ENCODE results near the gene RIMBP3C.
"Not testable (repeated sequence)": the region's sequence is repeated elsewhere in the genome, so short reads cannot be mapped to it uniquely, and the experiment has no call there.

RIMBP3C gene

GRCh38 chr22:21544432-21545322, 6.6 kb downstream of the RIMBP3C start:
- H3K4me1 ChIP-seq; intact Hi-C loops (cut with DNase I; ENCODE audit: low total_unique reads); H3K36me3 ChIP-seq; H3K4me3 ChIP-seq; H3K27me3 ChIP-seq; DNase-seq; H3K9me3 ChIP-seq; H3K27ac ChIP-seq: not testable (repeated sequence)

DNA sequence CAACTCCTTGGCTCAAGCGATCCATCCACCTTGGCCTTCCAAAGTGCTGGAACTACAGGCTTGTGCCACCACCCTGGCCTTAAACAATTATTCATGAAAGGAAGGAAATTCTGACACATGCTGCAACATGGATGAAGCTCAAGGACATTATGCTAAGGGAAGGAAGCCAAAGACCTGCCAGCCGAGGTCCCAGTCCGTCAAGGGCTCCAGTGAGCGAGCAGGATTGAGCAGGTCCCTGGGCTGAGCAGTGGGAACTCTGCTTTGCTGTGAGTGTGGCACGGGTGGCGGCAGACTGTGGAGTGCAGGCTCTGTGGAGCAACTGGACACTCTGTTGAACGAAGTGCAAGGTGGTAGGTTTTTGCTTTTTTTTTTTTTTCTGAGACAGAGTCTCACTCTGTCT, 11.4 kb downstream of the RIMBP3C start:
- DNase-seq; H3K36me3 ChIP-seq; intact Hi-C loops (cut with DNase I; ENCODE audit: low total_unique reads); H3K27me3 ChIP-seq; H3K9me3 ChIP-seq; H3K4me3 ChIP-seq; H3K27ac ChIP-seq; H3K4me1 ChIP-seq: not testable (repeated sequence)

GRCh38 chr22:21532863-21533648, 18.2 kb downstream of the RIMBP3C start:
- H3K4me3 ChIP-seq, H3K36me3 ChIP-seq, H3K27ac ChIP-seq: not testable (repeated sequence)

DNA sequence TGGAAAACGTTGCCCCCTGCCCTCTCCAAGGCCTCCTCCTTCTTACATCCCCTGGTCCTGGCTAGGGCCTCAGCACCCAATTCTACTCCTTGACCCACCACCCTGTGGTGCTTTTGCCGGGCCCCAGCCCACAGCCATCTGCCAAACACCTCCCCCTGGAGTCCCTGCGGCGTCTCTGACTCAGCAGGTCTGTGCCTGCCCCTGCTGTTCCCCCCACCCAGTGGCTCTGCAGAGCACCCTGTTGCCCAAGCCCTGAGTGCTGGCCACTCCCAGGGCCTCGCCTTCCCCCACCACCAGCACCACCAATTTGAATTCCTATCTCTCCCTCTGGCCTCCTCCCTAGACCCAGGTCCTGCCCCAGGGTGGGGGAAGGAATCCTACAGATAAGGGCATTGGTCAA, 19.7 kb downstream of the RIMBP3C start:
- H3K4me1 ChIP-seq, H3K9me3 ChIP-seq: not testable (repeated sequence)

More at GRCh38 chr22:21532863-21533648, 18.2 kb downstream of the RIMBP3C start:
- H3K4me1 ChIP-seq; DNase-seq; intact Hi-C loops (cut with DNase I; ENCODE audit: low total_unique reads); H3K27me3 ChIP-seq; H3K9me3 ChIP-seq: not testable (repeated sequence)

GRCh38 chr22:21526705-21527500, 24.4 kb downstream of the RIMBP3C start:
- H3K27ac ChIP-seq; H3K27me3 ChIP-seq; H3K4me1 ChIP-seq; DNase-seq; H3K4me3 ChIP-seq; intact Hi-C loops (cut with DNase I; ENCODE audit: low total_unique reads); H3K36me3 ChIP-seq; H3K9me3 ChIP-seq: not testable (repeated sequence)

More for the DNA sequence above, 19.7 kb downstream of the RIMBP3C start:
- H3K27ac ChIP-seq; DNase-seq; H3K36me3 ChIP-seq; intact Hi-C loops (cut with DNase I; ENCODE audit: low total_unique reads); H3K27me3 ChIP-seq; H3K4me3 ChIP-seq: not testable (repeated sequence)

DNA sequence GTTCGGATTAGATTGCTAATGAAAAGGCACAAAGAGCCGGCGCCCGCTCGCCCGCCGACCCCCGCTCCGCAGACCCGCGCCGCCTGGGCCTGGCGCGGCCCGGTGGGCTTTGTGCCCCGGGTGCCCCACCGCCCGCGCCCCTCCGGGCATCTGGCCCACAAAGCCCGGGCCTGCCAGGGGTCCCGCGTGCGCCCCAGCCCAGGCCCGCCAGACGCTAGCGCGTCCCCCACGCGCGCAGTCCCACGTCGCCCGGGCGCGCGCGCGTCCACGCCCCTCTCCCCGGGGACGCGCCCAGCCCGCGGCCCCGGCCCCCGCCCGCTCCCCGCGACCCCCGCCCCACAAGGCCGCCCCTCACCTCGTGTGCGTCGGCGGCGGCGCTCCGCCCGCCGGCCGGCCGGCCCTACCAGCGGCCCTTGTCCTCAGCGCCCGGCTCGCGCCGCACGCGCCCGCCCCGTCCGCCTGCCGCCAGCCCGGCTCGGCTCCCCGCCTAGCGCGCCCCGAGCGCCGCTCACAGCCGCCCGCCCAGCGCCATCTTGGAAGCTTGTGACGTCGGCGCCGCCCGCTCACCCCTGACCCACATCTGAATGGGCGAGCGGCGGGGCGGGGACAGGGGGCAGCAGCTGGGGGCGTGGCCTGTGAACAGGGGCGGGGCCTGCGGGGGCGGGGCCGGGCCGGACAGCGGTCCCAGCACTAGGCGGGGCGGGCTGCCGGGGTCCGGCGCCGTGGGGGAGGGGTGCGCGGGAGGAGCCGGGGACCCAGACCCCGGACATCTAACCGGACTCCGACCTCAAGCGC, 34.1 kb downstream of the RIMBP3C start:
- H3K27ac ChIP-seq; DNase-seq; H3K36me3 ChIP-seq; H3K9me3 ChIP-seq; H3K27me3 ChIP-seq; H3K4me1 ChIP-seq; H3K4me3 ChIP-seq; intact Hi-C loops (cut with DNase I; ENCODE audit: low total_unique reads): not testable (repeated sequence)

GRCh38 chr22:21516522-21516921, 34.7 kb downstream of the RIMBP3C start:
- H3K36me3 ChIP-seq; H3K27ac ChIP-seq; H3K4me3 ChIP-seq; H3K27me3 ChIP-seq; H3K9me3 ChIP-seq; intact Hi-C loops (cut with DNase I; ENCODE audit: low total_unique reads); H3K4me1 ChIP-seq; DNase-seq: not testable (repeated sequence)

- H3K4me3 ChIP-seq; DNase-seq; H3K4me1 ChIP-seq; H3K27me3 ChIP-seq; H3K27ac ChIP-seq; intact Hi-C loops (cut with DNase I; ENCODE audit: low total_unique reads); H3K9me3 ChIP-seq; H3K36me3 ChIP-seq: not testable (repeated sequence)
Observed at GRCh38 chr22:21515234-21515633, 36.0 kb downstream of the RIMBP3C start.

DNA sequence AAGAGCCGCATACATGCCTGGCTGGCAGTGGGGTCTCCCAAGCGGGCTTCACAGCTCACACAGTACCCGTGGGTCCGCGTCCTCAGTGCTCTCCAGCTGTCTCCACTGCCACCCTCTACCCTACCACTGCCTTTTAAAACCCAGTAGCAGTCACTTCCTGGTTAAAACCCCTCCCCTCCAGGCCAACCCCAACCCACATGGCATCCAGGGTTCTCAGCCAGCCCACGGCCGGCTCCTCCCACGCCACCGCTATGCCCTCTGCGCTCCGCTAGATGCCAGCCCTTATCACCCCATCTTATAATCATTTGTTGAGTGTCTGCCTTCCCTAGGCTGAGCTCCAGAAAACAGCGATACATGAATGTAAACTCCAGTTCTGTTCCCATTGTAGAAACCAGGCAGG, 37.1 kb downstream of the RIMBP3C start:
- intact Hi-C loops (cut with DNase I; ENCODE audit: low total_unique reads); H3K27ac ChIP-seq; DNase-seq; H3K27me3 ChIP-seq; H3K4me1 ChIP-seq; H3K9me3 ChIP-seq; H3K4me3 ChIP-seq; H3K36me3 ChIP-seq: not testable (repeated sequence)

DNA sequence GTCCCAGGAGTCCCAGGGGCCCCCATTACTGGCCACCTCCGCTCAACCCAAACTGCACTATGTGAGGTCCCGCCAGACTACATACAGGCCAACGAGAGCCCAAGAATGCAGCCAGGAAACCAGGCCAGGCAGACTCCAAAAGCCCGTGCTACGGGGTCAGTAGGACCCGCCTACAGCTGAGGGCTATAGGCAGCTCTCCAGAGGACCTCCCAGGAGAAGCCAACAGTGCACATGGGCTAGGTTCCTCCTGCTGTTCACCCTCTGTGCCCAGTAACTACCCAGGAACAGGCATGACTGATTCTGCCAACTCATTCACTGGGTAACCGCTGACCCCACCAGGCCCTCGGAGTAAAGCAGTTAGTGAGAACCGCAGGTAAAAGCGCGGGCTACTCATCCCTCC, 39.2 kb downstream of the RIMBP3C start:
- intact Hi-C loops (cut with DNase I; ENCODE audit: low total_unique reads), result not testable (repeated sequence)

DNA sequence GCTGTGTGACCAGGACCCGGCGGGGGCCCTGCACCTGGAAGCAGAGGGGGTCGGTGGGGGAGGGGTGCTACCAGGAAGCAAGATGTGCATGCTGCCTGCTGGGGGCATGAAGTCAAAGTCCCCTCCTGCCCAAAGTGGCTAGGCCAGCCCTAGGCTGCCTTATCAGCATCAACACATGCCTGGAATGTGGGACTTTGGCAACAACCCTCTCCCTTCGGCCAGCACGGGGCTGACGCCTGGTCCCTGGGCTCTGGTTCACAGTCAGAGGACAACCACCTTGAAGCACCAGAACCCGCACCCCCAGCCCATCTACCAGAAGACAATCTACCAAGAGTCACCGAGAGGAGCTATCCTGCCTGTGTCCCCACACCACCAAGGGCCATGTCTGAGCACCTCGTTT, 40.9 kb downstream of the RIMBP3C start:
- DNase-seq; intact Hi-C loops (cut with DNase I; ENCODE audit: low total_unique reads); H3K36me3 ChIP-seq; H3K4me1 ChIP-seq; H3K9me3 ChIP-seq; H3K4me3 ChIP-seq; H3K27me3 ChIP-seq; H3K27ac ChIP-seq: not testable (repeated sequence)

More for the DNA sequence above, 39.2 kb downstream of the RIMBP3C start:
- H3K36me3 ChIP-seq, H3K4me3 ChIP-seq, H3K4me1 ChIP-seq, H3K9me3 ChIP-seq, H3K27ac ChIP-seq, H3K27me3 ChIP-seq: not testable (repeated sequence)
- peak in 1 of 2 donors; percentile 15 for DNase-seq

- H3K4me3 ChIP-seq; DNase-seq; intact Hi-C loops (cut with DNase I; ENCODE audit: low total_unique reads); H3K36me3 ChIP-seq; H3K27me3 ChIP-seq; H3K27ac ChIP-seq; H3K9me3 ChIP-seq; H3K4me1 ChIP-seq: not testable (repeated sequence)
Observed at GRCh38 chr22:21499623-21500506, 51.4 kb downstream of the RIMBP3C start.

All from tibial artery (tissue), 4 donors.